SU-DHL-6 (cell line): ENCODE results near the gene EPB41L1.

Experiments used
- H2AFZ ChIP-seq: fragments of 200-600 bp; sonication (generic); 2 replicates; pipeline ENCODE4 v1.6.1; 2014; ENCODE audit warnings: low read depth, mild to moderate bottlenecking, moderate library complexity, mixed read lengths, antibody characterized with exemption, low read length; ENCODE audit not compliant: severe bottlenecking
- H3F3A ChIP-seq: fragments of 200-600 bp; shearing (Covaris generic); 2 replicates; pipeline ENCODE4 v1.6.0; 2016; ENCODE audit warnings: antibody characterized with exemption, mild to moderate bottlenecking; ENCODE audit not compliant: insufficient read depth
- H3K27ac ChIP-seq: fragments of 200-600 bp; sonication (generic); 2 replicates; pipeline ENCODE4 v1.5.1; 2016; ENCODE audit warnings: low read depth, mild to moderate bottlenecking, low read length, moderate library complexity, mixed read lengths
- H3K27me3 ChIP-seq: fragments of 200-600 bp; sonication (generic), shearing (Covaris generic); 2 replicates; pipeline ENCODE4 v1.6.0; 2014; ENCODE audit warnings: mild to moderate bottlenecking, low read length
- H3K36me3 ChIP-seq: fragments of 200-600 bp; sonication (generic); 2 replicates; pipeline ENCODE4 v1.6.1; 2014; ENCODE audit warnings: mild to moderate bottlenecking, low read length, mixed read lengths
- H3K4me2 ChIP-seq: fragments of 300-600, 200-600 bp; shearing (Covaris generic), sonication (generic); 2 replicates; pipeline ENCODE4 v1.6.0; 2014; ENCODE audit warnings: low read length, low read depth, mild to moderate bottlenecking; ENCODE audit not compliant: poor library complexity, severe bottlenecking
- H3K4me3 ChIP-seq: fragments of 200-600 bp; sonication (generic); 2 replicates; pipeline ENCODE4 v1.5.1; 2014; ENCODE audit warnings: antibody characterized with exemption, low read length, mild to moderate bottlenecking, mixed read lengths; ENCODE audit not compliant: insufficient read depth, poor library complexity, severe bottlenecking
- H3K79me2 ChIP-seq: fragments of 200-600 bp; sonication (generic); 2 replicates; pipeline ENCODE4 v1.6.1; 2014; ENCODE audit warnings: mild to moderate bottlenecking, low read length, moderate library complexity; ENCODE audit not compliant: insufficient read depth
- H3K9ac ChIP-seq: fragments of 200-600 bp; sonication (generic); 2 replicates; pipeline ENCODE4 v1.7.0; 2014; ENCODE audit warnings: mild to moderate bottlenecking, low read length
- H3K9me2 ChIP-seq: fragments of 200-600 bp; sonication (generic); replicated peaks from 2 replicates; pipeline ENCODE4 v1.6.1; 2014; ENCODE audit warnings: low read length; ENCODE audit not compliant: insufficient read depth
- H3K9me3 ChIP-seq: fragments of 200-600 bp; sonication (generic); 2 replicates; pipeline ENCODE4 v1.6.1; 2014; ENCODE audit warnings: low read length, mixed read lengths; ENCODE audit not compliant: insufficient read depth
- H4K20me1 ChIP-seq: fragments of 200-600 bp; sonication (generic); 2 replicates; pipeline ENCODE4 v1.6.1; 2014; ENCODE audit warnings: low read depth, mild to moderate bottlenecking, antibody characterized with exemption, low read length, moderate library complexity, mixed read lengths
- EZH2phosphoT487 ChIP-seq: fragments of 200-600 bp; sonication (generic), shearing (Covaris generic); conservative IDR thresholded peaks from 2 replicates; pipeline ENCODE4 v1.6.1; 2018; ENCODE audit warnings: mild to moderate bottlenecking, antibody characterized with exemption, low read length, moderate library complexity, mixed read lengths
- TF ChIP-seq, protein P1 (sequence below): fragments of 200-600 bp; sonication (generic); IDR thresholded peaks from one replicate; pipeline ENCODE4 v1.5.1; 2017; ENCODE audit warnings: antibody characterized with exemption, mild to moderate bottlenecking, low read length, moderate library complexity; ENCODE audit not compliant: insufficient read depth, poor library complexity, severe bottlenecking

EPB41L1 gene

DNA sequence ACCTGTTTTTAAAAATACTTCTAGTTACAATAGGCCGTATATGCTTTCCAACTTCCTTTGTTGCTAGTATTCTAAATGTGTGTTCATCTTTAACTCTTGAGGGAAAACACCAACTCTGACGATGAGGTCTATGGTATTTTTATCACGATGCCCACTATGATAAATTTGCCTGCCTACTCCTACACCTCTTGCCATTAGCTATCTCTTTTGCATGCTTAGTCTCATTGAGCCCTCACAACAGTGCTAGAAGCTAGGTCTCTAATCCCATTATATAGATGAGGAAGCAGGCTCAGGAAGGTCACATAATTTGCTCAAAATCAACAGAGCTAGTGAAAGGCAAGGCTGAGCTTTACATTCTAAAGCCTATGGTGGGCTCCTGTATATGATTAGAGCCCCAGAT, 94.9 kb downstream of the EPB41L1 start:
- H3F3A ChIP-seq: no peaks in the 10 kb centered on the region
- H3K4me2 ChIP-seq: no peak overlapping the region
- no peak for TF ChIP-seq EZH2phosphoT487
- TF ChIP-seq, protein P1, sequence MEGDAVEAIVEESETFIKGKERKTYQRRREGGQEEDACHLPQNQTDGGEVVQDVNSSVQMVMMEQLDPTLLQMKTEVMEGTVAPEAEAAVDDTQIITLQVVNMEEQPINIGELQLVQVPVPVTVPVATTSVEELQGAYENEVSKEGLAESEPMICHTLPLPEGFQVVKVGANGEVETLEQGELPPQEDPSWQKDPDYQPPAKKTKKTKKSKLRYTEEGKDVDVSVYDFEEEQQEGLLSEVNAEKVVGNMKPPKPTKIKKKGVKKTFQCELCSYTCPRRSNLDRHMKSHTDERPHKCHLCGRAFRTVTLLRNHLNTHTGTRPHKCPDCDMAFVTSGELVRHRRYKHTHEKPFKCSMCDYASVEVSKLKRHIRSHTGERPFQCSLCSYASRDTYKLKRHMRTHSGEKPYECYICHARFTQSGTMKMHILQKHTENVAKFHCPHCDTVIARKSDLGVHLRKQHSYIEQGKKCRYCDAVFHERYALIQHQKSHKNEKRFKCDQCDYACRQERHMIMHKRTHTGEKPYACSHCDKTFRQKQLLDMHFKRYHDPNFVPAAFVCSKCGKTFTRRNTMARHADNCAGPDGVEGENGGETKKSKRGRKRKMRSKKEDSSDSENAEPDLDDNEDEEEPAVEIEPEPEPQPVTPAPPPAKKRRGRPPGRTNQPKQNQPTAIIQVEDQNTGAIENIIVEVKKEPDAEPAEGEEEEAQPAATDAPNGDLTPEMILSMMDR: no peak
- no peak overlapping the region for H3K27ac ChIP-seq
- H2AFZ ChIP-seq: no peak overlapping the region
- H3K9ac ChIP-seq: no peak overlapping the region
- no peaks in the 10 kb centered on the region for H3K27me3 ChIP-seq
- no peaks in the 10 kb centered on the region for H4K20me1 ChIP-seq
- H3K9me2 ChIP-seq: no peaks in the 10 kb centered on the region
- H3K36me3 ChIP-seq: peaks cover 4% of the 10 kb centered on the region; the same call in 1 of the 2 replicates
- H3K4me3 ChIP-seq: no peak overlapping the region
- H3K9me3 ChIP-seq: no peaks in the 10 kb centered on the region
- H3K79me2 ChIP-seq: no peaks in the 10 kb centered on the region

DNA sequence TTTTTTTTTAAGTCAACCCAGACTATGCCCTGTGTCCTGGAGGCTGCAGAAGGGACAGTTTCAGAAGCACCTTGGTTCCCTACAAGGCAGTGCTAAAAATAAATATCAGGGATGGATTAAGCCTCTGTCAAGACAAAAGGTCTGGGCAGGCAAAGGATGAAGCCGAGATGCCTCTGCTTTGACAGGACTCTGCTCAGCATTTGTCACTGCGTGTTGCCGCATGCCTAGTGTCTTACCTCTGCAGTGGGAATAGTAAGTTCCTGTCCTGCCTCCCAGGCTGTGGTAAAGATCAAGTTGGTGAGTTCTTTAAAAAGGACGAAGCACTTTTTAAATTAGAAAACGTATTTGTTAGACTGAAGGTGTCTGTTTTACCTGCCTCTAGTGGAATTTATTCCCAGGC, 96.9 kb downstream of the EPB41L1 start:
- H4K20me1 ChIP-seq: no peaks in the 10 kb centered on the region
- no peaks in the 10 kb centered on the region for H3K27me3 ChIP-seq
- H3K4me2 ChIP-seq: no peak overlapping the region
- H3F3A ChIP-seq: no peaks in the 10 kb centered on the region
- no peak overlapping the region for H3K27ac ChIP-seq
- H3K9ac ChIP-seq: no peak overlapping the region
- no peak overlapping the region for H2AFZ ChIP-seq
- no peak for TF ChIP-seq EZH2phosphoT487
- TF ChIP-seq, protein P1: no peak
- H3K4me3 ChIP-seq: no peak overlapping the region
- H3K36me3 ChIP-seq: peaks cover 4% of the 10 kb centered on the region; the same call in 1 of the 2 replicates
- H3K79me2 ChIP-seq: no peaks in the 10 kb centered on the region
- no peaks in the 10 kb centered on the region for H3K9me2 ChIP-seq
- H3K9me3 ChIP-seq: no peaks in the 10 kb centered on the region

DNA sequence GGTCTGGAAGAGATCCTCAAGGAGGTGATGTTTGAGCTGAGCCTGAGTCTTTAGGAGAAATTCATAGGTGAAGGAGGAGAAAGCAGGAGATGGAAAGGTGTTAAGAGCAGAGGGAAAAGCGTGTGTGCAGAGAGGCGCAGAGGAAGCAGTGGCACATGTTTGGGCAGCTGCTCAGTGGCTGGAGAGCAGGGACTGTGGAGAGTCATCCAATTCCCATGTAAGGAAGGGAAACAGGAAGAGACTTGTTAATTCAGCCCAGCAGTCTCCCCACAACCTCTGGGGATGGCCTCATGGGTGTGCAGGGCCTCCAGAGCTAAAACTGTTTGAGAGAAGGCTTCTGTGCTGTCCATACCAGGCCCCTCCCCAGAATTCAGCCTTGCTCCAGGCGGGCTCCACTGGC, 98.0 kb downstream of the EPB41L1 start:
- Histone ChIP-seq H3K79me2 (no peaks in the 10 kb centered on the region), H3K4me2 (no peak overlapping the region), H3K4me3 (no peak overlapping the region), H2AFZ (no peak overlapping the region), H3K36me3 (peaks cover 4% of the 10 kb centered on the region; the same call in 1 of the 2 replicates), H3K27me3 (no peaks in the 10 kb centered on the region), H4K20me1 (no peaks in the 10 kb centered on the region), H3K9me2 (no peaks in the 10 kb centered on the region), H3F3A (no peaks in the 10 kb centered on the region), H3K9ac (no peak overlapping the region), H3K9me3 (no peaks in the 10 kb centered on the region), H3K27ac (no peak overlapping the region)
- TF ChIP-seq EZH2phosphoT487: no peak
- TF ChIP-seq, protein P1: no peak

DNA sequence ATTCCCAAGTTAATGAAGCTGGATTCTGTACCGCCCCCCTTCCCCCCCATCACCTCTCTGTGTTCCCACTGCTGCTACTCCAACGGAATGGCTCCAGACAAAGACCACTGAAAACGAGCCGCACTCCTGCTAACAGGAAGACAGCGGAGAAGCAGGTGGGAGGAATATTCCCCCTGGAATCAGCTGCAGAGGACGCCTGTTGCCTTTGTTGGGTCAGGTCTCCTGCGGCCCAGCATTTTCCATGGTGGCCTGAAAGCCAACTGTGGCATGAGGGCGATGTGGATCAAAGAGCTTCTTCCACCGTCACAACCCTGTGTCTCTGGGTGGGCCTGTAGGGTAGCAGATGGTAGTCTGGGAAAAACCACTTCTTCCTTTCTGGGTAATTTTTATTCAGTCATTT, 98.5 kb downstream of the EPB41L1 start:
- Histone ChIP-seq H3K9ac (no peak overlapping the region), H3K4me3 (no peak overlapping the region), H3F3A (no peaks in the 10 kb centered on the region), H3K4me2 (no peak overlapping the region), H3K27ac (no peak overlapping the region), H3K9me3 (no peaks in the 10 kb centered on the region), H4K20me1 (no peaks in the 10 kb centered on the region), H3K79me2 (no peaks in the 10 kb centered on the region), H3K9me2 (no peaks in the 10 kb centered on the region), H3K36me3 (peaks cover 4% of the 10 kb centered on the region; the same call in 1 of the 2 replicates), H2AFZ (no peak overlapping the region), H3K27me3 (no peaks in the 10 kb centered on the region)
- no peak for TF ChIP-seq EZH2phosphoT487
- TF ChIP-seq, protein P1: no peak
